Measurements from ENCODE around the gene RBBP8NL.

- TF ChIP-seq CTCF (IDR thresholded peaks at IDR 0.05), result no peak
- TF ChIP-seq POLR2A (IDR thresholded peaks at IDR 0.05), result no peak
Observed at GRCh38 chr20:62449951-62450691, 22.8 kb upstream of the RBBP8NL start.
